Thyroid gland (tissue), 4 donors: ENCODE measurements around the gene SNX4. TPM values are rescaled to one million over a fixed set of nuclear protein-coding genes. Genes with fewer than 3 reads are reported as not detected.
A peak's percentile ranks its signal among the peaks of the same experiment; 100 is the strongest.
"Not testable (repeated sequence)": the region's sequence is repeated elsewhere in the genome, so short reads cannot be mapped to it uniquely, and the experiment has no call there.

Experiments
- DNase-seq, 2 donors: peaks; one replicate each; pipeline ENCODE4 v3.0.0-alpha.2; 2019
- H3K27ac ChIP-seq, 3 donors: fragments of 200-600 bp; sonication (generic); 1 replicate in 2 of 3; 2 replicates in 1 of 3; pipeline ENCODE4 v1.5.1; 2016 to 2019; ENCODE audit warnings: mild to moderate bottlenecking in 1 of 3, moderate library complexity in 1 of 3
- H3K27me3 ChIP-seq: fragments of 200-600 bp; sonication (generic); one replicate; pipeline ENCODE4 v1.5.1; 2019
- H3K36me3 ChIP-seq, 2 donors: fragments of 200-600 bp; sonication (generic); one replicate each; pipeline ENCODE4 v1.5.1; 2016 to 2019
- H3K4me1 ChIP-seq, 2 donors: fragments of 200-600 bp; sonication (generic); one replicate each; pipeline ENCODE4 v1.5.1; 2017 to 2019
- H3K4me3 ChIP-seq, 3 donors: fragments of 200-600 bp; sonication (generic); replicated peaks in 1 of 3; 1 replicate in 2 of 3; 2 replicates in 1 of 3; pipeline ENCODE4 v1.5.1; 2016; ENCODE audit warnings: mild to moderate bottlenecking in 1 of 3
- H3K9me3 ChIP-seq: fragments of 200-600 bp; sonication (generic); one replicate; pipeline ENCODE4 v1.5.1; 2017
- CTCF ChIP-seq, 6 experiments: fragments of 200-600 bp in 3 of 6; fragments of 450-650 bp in 3 of 6; sonication (generic) in 3 of 6; IDR thresholded peaks; one replicate each; pipeline ENCODE4 v1.5.1; 2016 to 2019; ENCODE audit warnings: antibody characterized with exemption in 6 of 6, mild to moderate bottlenecking in 2 of 6, inconsistent platforms in 1 of 6, moderate library complexity in 1 of 6
- POLR2A ChIP-seq, 2 donors: fragments of 450-650 bp; IDR thresholded peaks; one replicate each; pipeline ENCODE4 v1.6.1; 2017; ENCODE audit warnings: antibody characterized with exemption in 2 of 2, mild to moderate bottlenecking in 2 of 2, moderate library complexity in 1 of 2
- WGBS, 2 donors: methylation state at CpG; one replicate each; pipeline ENCODE4 v1.1.5; 2017; 5-methylcytosine and 5-hydroxymethylcytosine counted together
- intact Hi-C: fragments of 100-400 bp; cut with DNase I; formaldehyde crosslinking; loops from one replicate; pipeline ENCODE4 v1.15.1; 2023
- total RNA-seq, 4 donors: library from RNA; depleted of rRNA; stranded (reverse); fragments of >200 nt; gene quantifications; one replicate each; pipeline ENCODE4 v1.2.3, GENCODE V29; 2016

SNX4 gene
- total RNA-seq, 4 donors from 2014 or later, result 112 to 195 (median 138) TPM

DNA sequence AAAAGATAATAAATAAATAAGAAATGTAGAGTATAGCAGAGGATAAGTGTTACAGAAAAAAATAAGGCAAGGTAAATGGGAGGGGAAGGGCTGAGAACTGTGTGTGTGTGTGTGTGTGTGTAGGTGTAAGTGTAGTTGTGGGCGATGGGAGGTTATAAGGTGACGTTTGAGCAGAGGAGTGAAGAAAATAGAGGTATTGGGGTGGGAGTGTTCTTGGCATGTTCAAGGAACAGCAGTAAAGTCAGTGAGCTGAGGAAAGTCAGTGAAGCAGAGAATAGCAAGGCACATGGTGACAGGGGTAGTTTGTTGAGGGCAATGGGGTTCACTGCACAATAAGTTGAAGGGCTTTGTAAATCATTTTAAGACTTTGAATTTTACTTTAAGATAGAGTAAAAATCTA lies 113.9 kb downstream of the SNX4 start:
- TF ChIP-seq POLR2A (IDR thresholded peaks at IDR 0.05) (no peak), CTCF (IDR thresholded peaks at IDR 0.05) (no peak)
- Histone ChIP-seq H3K9me3 (no peaks in the 10 kb centered on the region), H3K27ac (no peak overlapping the region), H3K36me3 (no peaks in the 10 kb centered on the region), H3K4me3 (no peak overlapping the region), H3K27me3 (no peaks in the 10 kb centered on the region), H3K4me1 (peaks cover 11 to 18% of the 10 kb centered on the region in 2 donors)
- peak in 1 of 2 donors; percentile 25 for DNase-seq
- 51 to 61% methylated on average over 2 of the region's 2 CpGs for WGBS, 2 donors
- intact Hi-C loops, result no loop called here

- H3K27ac ChIP-seq, DNase-seq, H3K4me3 ChIP-seq, H3K27me3 ChIP-seq, intact Hi-C loops, H3K9me3 ChIP-seq, H3K36me3 ChIP-seq: not testable (repeated sequence)
- H3K4me1 ChIP-seq, result peaks cover 16 to 24% of the 10 kb centered on the region in 2 donors
- 91 to 95% methylated on average over 4 of the region's 4 CpGs for WGBS, 2 donors
Observed at GRCh38 chr3:125405515-125405914, 114.5 kb downstream of the SNX4 start.

DNA sequence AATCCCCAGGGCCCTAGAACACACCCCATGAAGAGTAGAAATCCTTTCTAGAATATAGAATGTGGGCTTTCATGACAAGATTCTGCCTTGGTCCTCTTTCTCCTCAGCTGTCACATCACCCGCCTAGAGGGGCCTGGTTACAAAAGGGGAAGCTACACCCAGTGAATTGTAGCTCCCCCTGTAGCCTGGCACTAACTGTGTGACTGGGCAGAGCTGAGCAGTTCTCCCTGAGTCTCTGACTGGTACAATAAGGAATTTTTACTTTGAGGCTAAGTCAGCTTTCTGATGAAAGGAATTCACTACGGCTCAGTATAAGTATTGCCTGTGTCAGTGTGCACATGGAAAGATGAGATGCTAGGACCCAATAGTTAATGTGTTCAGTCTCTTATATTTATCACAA lies 116.2 kb downstream of the SNX4 start:
- WGBS, 2 donors, result 83 to 92% methylated on average over 2 of the region's 2 CpGs
- Histone ChIP-seq H3K4me3 (no peak overlapping the region), H3K27me3 (no peaks in the 10 kb centered on the region), H3K36me3 (no peaks in the 10 kb centered on the region), H3K27ac (no peak overlapping the region), H3K4me1 (peaks cover 16 to 27% of the 10 kb centered on the region in 2 donors), H3K9me3 (no peaks in the 10 kb centered on the region)
- DNase-seq, result no peak
- TF ChIP-seq CTCF (IDR thresholded peaks at IDR 0.05) (no peak), POLR2A (IDR thresholded peaks at IDR 0.05) (no peak)
- intact Hi-C loops, result no loop called here

DNA sequence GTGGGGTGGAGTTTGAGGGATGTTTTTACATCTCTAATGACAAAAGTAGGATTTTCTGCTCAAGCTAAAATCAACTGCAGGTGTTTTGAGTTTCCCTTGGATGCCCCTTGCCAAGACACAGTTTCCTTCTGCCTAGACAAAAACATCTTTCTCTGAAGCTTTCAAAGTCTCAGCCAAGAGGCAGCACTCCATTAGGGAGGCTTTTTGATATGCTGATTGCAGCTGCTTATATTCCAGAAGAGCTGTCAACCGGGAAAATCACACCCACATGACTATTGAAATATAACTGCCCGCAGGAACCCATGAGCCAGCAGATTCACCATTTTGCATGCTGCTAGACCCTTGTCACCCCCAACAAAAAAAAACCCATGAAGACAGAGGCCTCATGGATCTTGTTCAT lies 117.4 kb downstream of the SNX4 start:
- Histone ChIP-seq H3K27me3 (no peaks in the 10 kb centered on the region), H3K4me1 (peaks cover 16 to 27% of the 10 kb centered on the region in 2 donors), H3K4me3 (no peak overlapping the region), H3K36me3 (no peaks in the 10 kb centered on the region), H3K27ac (peak overlapping the region; percentile 69 to 88 (median 69)), H3K9me3 (no peaks in the 10 kb centered on the region)
- intact Hi-C loops, result no loop called here
- WGBS, 2 donors, result 25 to 52% methylated on average over 2 of the region's 2 CpGs
- DNase-seq, result no peak
- no peak for TF ChIP-seq CTCF (IDR thresholded peaks at IDR 0.05)
- no peak for TF ChIP-seq POLR2A (IDR thresholded peaks at IDR 0.05)

GRCh38 chr3:125401402-125401801 lies 118.6 kb downstream of the SNX4 start:
- 53 to 79% methylated on average over 1 of the region's 1 CpG for WGBS, 2 donors
- no peaks in the 10 kb centered on the region for H3K9me3 ChIP-seq
- H3K4me3 ChIP-seq, result no peak overlapping the region
- H3K27ac ChIP-seq, result peak overlapping the region; percentile 69 to 88 (median 69)
- intact Hi-C loops, result no loop called here
- no peak for DNase-seq
- no peaks in the 10 kb centered on the region for H3K27me3 ChIP-seq
- no peaks in the 10 kb centered on the region for H3K36me3 ChIP-seq
- H3K4me1 ChIP-seq, result peaks cover 16 to 27% of the 10 kb centered on the region in 2 donors
- TF ChIP-seq CTCF (IDR thresholded peaks at IDR 0.05), result no peak
- TF ChIP-seq POLR2A (IDR thresholded peaks at IDR 0.05), result no peak

DNA sequence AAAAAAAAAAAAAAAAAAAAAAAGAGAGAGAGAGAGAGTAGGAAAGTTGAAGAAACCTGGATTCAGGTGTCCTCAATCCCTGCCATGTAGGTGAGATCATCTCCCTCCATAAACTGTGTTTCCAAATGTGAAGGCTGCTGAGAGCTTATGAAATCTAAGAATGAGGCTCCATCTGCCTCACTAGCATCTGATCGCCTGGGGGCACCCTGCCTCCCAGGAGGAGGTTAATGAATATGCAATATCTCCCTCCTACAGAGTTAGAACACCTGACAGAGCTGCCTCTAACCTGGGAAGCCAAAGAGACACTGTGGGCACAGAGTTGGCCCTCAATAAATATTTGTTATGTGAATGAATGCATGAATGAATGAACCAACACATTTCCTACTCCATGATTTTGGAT lies 121.0 kb downstream of the SNX4 start:
- H3K36me3 ChIP-seq, result no peaks in the 10 kb centered on the region
- no peak overlapping the region for H3K4me3 ChIP-seq
- H3K4me1 ChIP-seq, result peaks cover 30 to 41% of the 10 kb centered on the region in 2 donors
- H3K27me3 ChIP-seq, result no peaks in the 10 kb centered on the region
- DNase-seq, result no peak
- intact Hi-C loops, result no loop called here
- no peak overlapping the region for H3K27ac ChIP-seq
- no peaks in the 10 kb centered on the region for H3K9me3 ChIP-seq
- 27 to 40% methylated on average over 1 of the region's 1 CpG for WGBS, 2 donors
- TF ChIP-seq CTCF (IDR thresholded peaks at IDR 0.05) (no peak), POLR2A (IDR thresholded peaks at IDR 0.05) (no peak)
